Mucosa of descending colon (tissue), 3 donors: ENCODE results near the gene TRIOBP. TPM values are rescaled to one million over a fixed set of nuclear protein-coding genes. Genes with fewer than 3 reads are reported as not detected.
"Not testable (repeated sequence)": the region's sequence is repeated elsewhere in the genome, so short reads cannot be mapped to it uniquely, and the experiment has no call there.

Experiments
- ATAC-seq: fragments of 200-7000 bp; cut with Tn5 transposase; one replicate; pipeline ENCODE4 v1.9.1; 2020; ENCODE audit warnings: mild to moderate bottlenecking, moderate library complexity
- DNase-seq, 3 donors: peaks; one replicate each; pipeline ENCODE4 v3.0.0-alpha.2; 2020
- H3K36me3 ChIP-seq: fragments of 200-600 bp; one replicate; pipeline ENCODE4 v1.8.0; 2021; ENCODE audit warnings: low read depth, mild to moderate bottlenecking
- H3K4me1 ChIP-seq: fragments of 200-600 bp; one replicate; pipeline ENCODE4 v1.8.0; 2021; ENCODE audit warnings: low read depth, mild to moderate bottlenecking
- H3K4me3 ChIP-seq: fragments of 200-600 bp; one replicate; pipeline ENCODE4 v1.8.0; 2021; ENCODE audit warnings: mild to moderate bottlenecking
- H3K9me3 ChIP-seq: fragments of 200-600 bp; one replicate; pipeline ENCODE4 v1.8.0; 2021; ENCODE audit warnings: mild to moderate bottlenecking
- CTCF ChIP-seq: fragments of 200-600 bp; IDR thresholded peaks from one replicate; pipeline ENCODE4 v1.8.0; 2022; ENCODE audit warnings: antibody characterized with exemption, mild to moderate bottlenecking
- intact Hi-C, 2 donors: fragments of 100-400 bp; cut with DNase I in 1 of 2; cut with micrococcal nuclease in 1 of 2; formaldehyde crosslinking; loops; one replicate each; pipeline versions ENCODE4 v1.11.0 to v1.11.1; 2022; cut with DNase I, micrococcal nuclease
- total RNA-seq, 3 donors: library from RNA; stranded (reverse); fragmentation: NEBNext Ultra II Directional in 2 of 3; extraction: Animal tissue kit (Norgen Biotek cat#: 25700) in 2 of 3; gene quantifications; one replicate each; pipeline versions ENCODE4 v1.2.1 to v1.2.4, GENCODE V29; 2021 to 2023
- donor health status: DM: no; HTN: no; CAD: no; lungs with moderate emphysema.
- donor health status: DM: no; HTN: no; CAD: no.
- donor health status: DM: no; HTN: yes; CAD: no.

Gene TRIOBP
- total RNA-seq, 3 donors from 2014 or later = 78.2 to 107 (median 78.6) TPM

GRCh38 chr22:37714634-37715033, 17.8 kb downstream of the TRIOBP start:
- no peaks in the 10 kb centered on the region for H3K36me3 ChIP-seq
- ATAC-seq = no peak
- H3K4me3 ChIP-seq = no peak overlapping the region
- no peaks in the 10 kb centered on the region for H3K9me3 ChIP-seq
- no peak for DNase-seq
- intact Hi-C loops = no loop called here
- peaks cover 4% of the 10 kb centered on the region for H3K4me1 ChIP-seq
- TF ChIP-seq CTCF = no peak

GRCh38 chr22:37715760-37716159, 18.9 kb downstream of the TRIOBP start:
- no peaks in the 10 kb centered on the region for H3K9me3 ChIP-seq
- no peak overlapping the region for H3K4me3 ChIP-seq
- no peaks in the 10 kb centered on the region for H3K36me3 ChIP-seq
- TF ChIP-seq CTCF = no peak
- no peak for ATAC-seq
- intact Hi-C loops = no loop called here
- H3K4me1 ChIP-seq = peaks cover under 1% of the 10 kb centered on the region
- no peak for DNase-seq

- DNase-seq (no peak), ATAC-seq (no peak)
- no peak for TF ChIP-seq CTCF
- H3K4me3 ChIP-seq = no peak overlapping the region
- H3K4me1 ChIP-seq = no peaks in the 10 kb centered on the region
- intact Hi-C loops = no loop called here
- no peaks in the 10 kb centered on the region for H3K9me3 ChIP-seq
- no peaks in the 10 kb centered on the region for H3K36me3 ChIP-seq
Observed at GRCh38 chr22:37716708-37717107, 19.9 kb downstream of the TRIOBP start.

- H3K4me3 ChIP-seq, ATAC-seq, H3K4me1 ChIP-seq, intact Hi-C loops, H3K36me3 ChIP-seq, H3K9me3 ChIP-seq, DNase-seq: not testable (repeated sequence)
Observed at GRCh38 chr22:37717235-37717634, 20.4 kb downstream of the TRIOBP start.

- H3K9me3 ChIP-seq, DNase-seq, intact Hi-C loops, H3K36me3 ChIP-seq, H3K4me1 ChIP-seq, H3K4me3 ChIP-seq, ATAC-seq: not testable (repeated sequence)
Observed at GRCh38 chr22:37717746-37718305, 21.0 kb downstream of the TRIOBP start.

GRCh38 chr22:37725551-37726240, 28.8 kb downstream of the TRIOBP start:
- Histone ChIP-seq H3K4me3 (no peak overlapping the region), H3K4me1 (no peaks in the 10 kb centered on the region), H3K9me3 (no peaks in the 10 kb centered on the region), H3K36me3 (no peaks in the 10 kb centered on the region)
- intact Hi-C loops = no loop called here
- ATAC-seq (no peak), DNase-seq (no peak)
- TF ChIP-seq CTCF = no peak
